Heart right ventricle (tissue), 16 donors: Measurements from ENCODE around the gene TATDN2. TPM values are rescaled to one million over a fixed set of nuclear protein-coding genes. Genes with fewer than 3 reads are reported as not detected.
A peak's percentile ranks its signal among the peaks of the same experiment; 100 is the strongest.

ENCODE experiments used
- ATAC-seq, 8 donors: fragments of 200-7000 bp; cut with Tn5 transposase; one replicate each; pipeline ENCODE4 v1.9.1; 2020; ENCODE audit warnings: mild to moderate bottlenecking in 8 of 8, moderate library complexity in 8 of 8, moderate number of reproducible peaks in 1 of 8
- DNase-seq, 2 donors: peaks; one replicate each; pipeline ENCODE4 v3.0.0-alpha.2; 2020
- H3K27ac ChIP-seq, 10 donors: fragments of 200-600 bp; sonication (generic) in 2 of 10; one replicate each; pipeline versions ENCODE4 v1.5.0 to v1.8.0; 2020 to 2022; ENCODE audit warnings: mild to moderate bottlenecking in 3 of 10
- H3K27me3 ChIP-seq, 7 donors: fragments of 200-600 bp; one replicate each; pipeline ENCODE4 v1.8.0; 2021 to 2022; ENCODE audit warnings: mild to moderate bottlenecking in 2 of 7
- H3K36me3 ChIP-seq, 9 donors: fragments of 200-600 bp; sonication (generic) in 1 of 9; one replicate each; pipeline versions ENCODE4 v1.5.0 to v1.8.0; 2020 to 2022; ENCODE audit warnings: mild to moderate bottlenecking in 2 of 9
- H3K4me1 ChIP-seq, 9 donors: fragments of 200-600 bp; sonication (generic) in 1 of 9; one replicate each; pipeline versions ENCODE4 v1.5.0 to v1.8.0; 2020 to 2022; ENCODE audit warnings: mild to moderate bottlenecking in 4 of 9
- H3K4me3 ChIP-seq, 10 donors: fragments of 200-600 bp; sonication (generic) in 2 of 10; one replicate each; pipeline versions ENCODE4 v1.5.0 to v1.8.0; 2020 to 2022; ENCODE audit warnings: mild to moderate bottlenecking in 7 of 10, moderate library complexity in 2 of 10
- H3K9me3 ChIP-seq, 11 donors: fragments of 200-600 bp in 10 of 11; sonication (generic) in 2 of 11; one replicate each; pipeline versions ENCODE4 v1.5.0 to v1.8.0; 2013 to 2022; ENCODE audit warnings: mild to moderate bottlenecking in 2 of 11, control low read depth in 1 of 11, moderate library complexity in 1 of 11
- WGBS, 2 donors: extraction: QIAGEN DNeasy Blood & Tissue Kit; methylation state at CpG; one replicate each; pipeline ENCODE4 v1.1.7; 2013; ENCODE audit warnings: inconsistent platforms in 1 of 2; 5-methylcytosine and 5-hydroxymethylcytosine counted together
- intact Hi-C, 10 donors: fragments of 100-400 bp; cut with DNase I; formaldehyde crosslinking; loops; one replicate each; pipeline versions ENCODE4 v1.11.1 to v1.14.2; 2022
- polyA plus RNA-seq, 2 donors: library from polyadenylated mRNA; stranded (reverse); fragments of 200-250 nt; gene quantifications; one replicate each; pipeline ENCODE4 v1.2.3, GENCODE V29; 2013
- total RNA-seq, 10 donors: library from RNA; stranded (reverse); fragmentation: NEBNext Ultra II Directional in 3 of 10; extraction: Animal tissue kit (Norgen Biotek cat#: 25700) in 3 of 10; gene quantifications; one replicate each; pipeline versions ENCODE4 v1.2.1 to v1.2.4, GENCODE V29; 2021 to 2023
- TF ChIP-seq, protein P1 (sequence below), 9 donors: fragments of 200-600 bp; sonication (generic) in 2 of 9; IDR thresholded peaks; one replicate each; pipeline versions ENCODE4 v1.5.0 to v1.8.0; 2021 to 2022; ENCODE audit warnings: antibody characterized with exemption in 9 of 9, mild to moderate bottlenecking in 5 of 9, moderate library complexity in 1 of 9
- donor health status: Arrhythmogenic right ventricular cardiomyopathy.
- donor health status: ischemic (EF 13 %, LVEDD 7.1; RV severe dilation, severe dysfunction).
- donor health status: healthy with polysubstance abuse.
- donor health status: DM: no; HTN: yes; CAD: no.
- donor health status: DM: no; HTN: no; CAD: no.
- donor health status: ischemic (EF 25% LVEDD 6.9; RV normal size, moderate dysfunction).
- donor health status: ischemic (EF 25% LVEDD 5.7; RV mildly dilated, moderate dysfunction).
- donor health status: healthy.
- donor health status: DM: yes; HTN: yes; CAD: no.
- donor health status: Ischemic cardiomyopathy.
- donor health status: ischemic (EF 35%, LVEDD 5.7; RV mildly dilated, moderate dysfunction).
- donor health status: nonischemic (EF 11% LVEDD 7.7; RV severe dilation, severe dysfunction).
- donor health status: DM: yes; HTN: yes; CAD: no.
- donor health status: PGD.
- donor health status: ischemic (EF 29% LVEDD 5.4; RV normal size, mild dysfunction).
- donor health status: nonischemic (EF 23%, LVEDD 6.1; RV moderate dilation, normal function).

TATDN2 gene
- total and polyA plus RNA-seq, 12 donors, result 9.6 to 19.6 (median 17.5) TPM

DNA sequence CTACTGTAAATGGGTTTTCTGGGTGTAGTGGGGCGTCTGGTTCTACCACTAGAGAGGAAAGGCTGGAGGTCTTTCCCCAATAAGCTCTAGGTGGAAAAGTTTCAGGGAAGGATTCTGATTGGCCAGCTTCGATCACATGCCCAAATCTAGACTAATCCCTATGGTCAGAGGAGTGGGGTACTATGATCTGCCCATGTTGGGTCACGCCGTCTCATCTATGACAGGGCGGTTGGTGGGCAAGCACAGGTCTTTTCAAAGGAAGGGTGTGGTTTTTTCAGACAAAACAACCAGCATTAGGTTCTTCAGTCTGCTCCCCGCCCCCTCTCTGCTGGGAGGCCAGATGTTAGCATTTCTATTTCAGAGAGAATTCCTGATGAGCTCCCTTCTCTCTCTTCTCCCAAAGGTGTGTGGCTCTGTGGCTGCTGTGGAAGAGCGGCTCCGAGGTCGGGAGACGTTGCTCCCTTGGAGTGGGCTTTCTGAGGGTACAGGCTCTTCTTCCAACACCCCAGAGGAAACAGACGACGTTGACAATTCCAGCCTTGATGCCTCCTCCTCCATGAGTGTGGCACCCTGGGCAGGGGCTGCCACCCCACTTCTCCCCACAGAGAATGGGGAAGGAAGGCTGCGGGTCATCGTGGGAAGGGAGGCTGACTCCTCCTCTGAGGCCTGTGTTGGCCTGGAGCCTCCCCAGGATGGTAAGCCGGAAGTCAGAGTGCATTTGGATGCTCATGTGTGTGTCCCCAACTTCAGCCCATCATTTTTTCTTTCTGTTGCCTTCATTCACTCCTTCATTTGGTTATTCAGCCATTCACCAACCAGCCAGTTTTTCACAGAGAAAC, 9.7 kb upstream of the TATDN2 start:
- 91% methylated on average over 15 of the region's 15 CpGs for WGBS, 2 donors
- peaks cover 0 to 4% (median 0%) of the 10 kb centered on the region in 11 donors for H3K9me3 ChIP-seq
- intact Hi-C loops, result no loop called here
- H3K27me3 ChIP-seq, result no peaks in the 10 kb centered on the region
- H3K4me1 ChIP-seq, result peaks cover 0 to 29% (median 0%) of the 10 kb centered on the region in 9 donors
- no peak for ATAC-seq
- peaks cover 0 to 69% (median 0%) of the 10 kb centered on the region in 9 donors for H3K36me3 ChIP-seq
- peak overlapping the region in 1 of 10 donors; percentile 31 for H3K27ac ChIP-seq
- TF ChIP-seq, protein P1, sequence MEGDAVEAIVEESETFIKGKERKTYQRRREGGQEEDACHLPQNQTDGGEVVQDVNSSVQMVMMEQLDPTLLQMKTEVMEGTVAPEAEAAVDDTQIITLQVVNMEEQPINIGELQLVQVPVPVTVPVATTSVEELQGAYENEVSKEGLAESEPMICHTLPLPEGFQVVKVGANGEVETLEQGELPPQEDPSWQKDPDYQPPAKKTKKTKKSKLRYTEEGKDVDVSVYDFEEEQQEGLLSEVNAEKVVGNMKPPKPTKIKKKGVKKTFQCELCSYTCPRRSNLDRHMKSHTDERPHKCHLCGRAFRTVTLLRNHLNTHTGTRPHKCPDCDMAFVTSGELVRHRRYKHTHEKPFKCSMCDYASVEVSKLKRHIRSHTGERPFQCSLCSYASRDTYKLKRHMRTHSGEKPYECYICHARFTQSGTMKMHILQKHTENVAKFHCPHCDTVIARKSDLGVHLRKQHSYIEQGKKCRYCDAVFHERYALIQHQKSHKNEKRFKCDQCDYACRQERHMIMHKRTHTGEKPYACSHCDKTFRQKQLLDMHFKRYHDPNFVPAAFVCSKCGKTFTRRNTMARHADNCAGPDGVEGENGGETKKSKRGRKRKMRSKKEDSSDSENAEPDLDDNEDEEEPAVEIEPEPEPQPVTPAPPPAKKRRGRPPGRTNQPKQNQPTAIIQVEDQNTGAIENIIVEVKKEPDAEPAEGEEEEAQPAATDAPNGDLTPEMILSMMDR (IDR thresholded peaks at IDR 0.05), result no peak
- no peak for DNase-seq
- H3K4me3 ChIP-seq, result no peak overlapping the region

DNA sequence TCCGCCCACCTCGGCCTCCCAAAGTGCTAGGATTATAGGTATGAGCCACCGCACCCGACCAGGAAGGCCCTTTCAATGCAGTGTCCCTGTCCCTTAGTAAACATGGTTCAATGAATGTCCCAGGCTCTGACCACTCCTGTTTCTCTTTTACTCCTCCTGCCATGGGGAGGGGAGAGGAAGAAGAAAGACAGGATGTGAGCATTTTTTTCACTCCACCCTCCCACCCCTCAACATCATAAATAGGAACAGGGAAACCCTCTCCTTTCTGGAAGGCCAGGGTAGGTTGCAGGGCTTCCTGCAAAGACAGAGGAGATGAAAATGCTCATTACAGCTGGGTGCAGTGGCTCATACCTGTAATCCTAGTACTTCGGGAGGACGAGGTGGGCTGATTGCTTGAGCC, 7.5 kb upstream of the TATDN2 start:
- Histone ChIP-seq H3K27me3 (no peaks in the 10 kb centered on the region), H3K4me3 (no peak overlapping the region), H3K9me3 (peaks cover 0 to 22% (median 10%) of the 10 kb centered on the region in 11 donors), H3K36me3 (peaks cover 0 to 63% (median 0%) of the 10 kb centered on the region in 9 donors), H3K4me1 (peaks cover 0 to 34% (median 0%) of the 10 kb centered on the region in 9 donors), H3K27ac (peak overlapping the region in 1 of 10 donors; percentile 86)
- intact Hi-C loops, result loop anchor here in 1 of 10 donors (5.0 kb wide), 1 partner anchor 1602 kb away; no protein-coding TSS in a partner anchor
- TF ChIP-seq, protein P1 (IDR thresholded peaks at IDR 0.05), result no peak
- ATAC-seq (peak in 3 of 8 donors; percentile 22 to 38 (median 30)), DNase-seq (no peak)
- 65 to 78% methylated on average over 6 of the region's 6 CpGs for WGBS, 2 donors

GRCh38 chr3:10242182-10243065, 5.8 kb upstream of the TATDN2 start:
- Histone ChIP-seq H3K27ac (peak overlapping the region in 2 of 10 donors; percentile 39 to 86), H3K36me3 (peaks cover 0 to 47% (median 0%) of the 10 kb centered on the region in 9 donors), H3K4me1 (peaks cover 0 to 35% (median 0%) of the 10 kb centered on the region in 9 donors), H3K4me3 (no peak overlapping the region), H3K9me3 (peaks cover 0 to 31% (median 10%) of the 10 kb centered on the region in 11 donors), H3K27me3 (no peaks in the 10 kb centered on the region)
- intact Hi-C loops, result loop anchor here in 1 of 10 donors (5.0 kb wide), 1 partner anchor 1600 kb away; no protein-coding TSS in a partner anchor
- peak in 1 of 2 donors; percentile 31 for DNase-seq
- WGBS, 2 donors, result 74 to 77% methylated on average over 7 of the region's 7 CpGs
- TF ChIP-seq, protein P1 (IDR thresholded peaks at IDR 0.05), result no peak
- ATAC-seq, result peak in 6 of 8 donors; percentile 50 to 79 (median 58)

- H3K4me1 ChIP-seq, result peaks cover 0 to 42% (median 5%) of the 10 kb centered on the region in 9 donors
- WGBS, 2 donors, result 90 to 98% methylated on average over 3 of the region's 3 CpGs
Measured at GRCh38 chr3:10244009-10244408, 4.2 kb upstream of the TATDN2 start.

More at GRCh38 chr3:10244009-10244408, 4.2 kb upstream of the TATDN2 start:
- no peak for DNase-seq
- Histone ChIP-seq H3K4me3 (no peak overlapping the region), H3K27me3 (no peaks in the 10 kb centered on the region), H3K36me3 (peaks cover 0 to 37% (median 0%) of the 10 kb centered on the region in 9 donors), H3K27ac (peak overlapping the region in 1 of 10 donors; percentile 1), H3K9me3 (peaks cover 0 to 31% (median 10%) of the 10 kb centered on the region in 11 donors)
- TF ChIP-seq, protein P1 (IDR thresholded peaks at IDR 0.05), result no peak
- no peak for ATAC-seq
- intact Hi-C loops, result loop anchor here in 1 of 10 donors (5.0 kb wide), 1 partner anchor 1598 kb away; no protein-coding TSS in a partner anchor
